ENCODE results near the gene YWHAH. TPM values are rescaled to one million over a fixed set of nuclear protein-coding genes. Genes with fewer than 3 reads are reported as not detected.
A peak's percentile ranks its signal among the peaks of the same experiment; 100 is the strongest.

YWHAH gene
- total RNA-seq, 4 donors from 2014 or later, result 64.2 to 139 (median 77.9) TPM

- no peak for ATAC-seq (ENCODE audit: low FRiP score)
- no peak for DNase-seq (ENCODE audit: low spot score)
- no peak for TF ChIP-seq CTCF (IDR thresholded peaks at IDR 0.05)
Measured at GRCh38 chr22:31938296-31938695, 6.0 kb upstream of the YWHAH start.

- TF ChIP-seq CTCF (IDR thresholded peaks at IDR 0.05), result no peak
- DNase-seq (ENCODE audit: low spot score) (no peak), ATAC-seq (ENCODE audit: low FRiP score) (no peak)
Measured at GRCh38 chr22:31940506-31940905, 3.8 kb upstream of the YWHAH start.

GRCh38 chr22:31942091-31942490, 2.2 kb upstream of the YWHAH start:
- ATAC-seq (ENCODE audit: low FRiP score) (no peak), DNase-seq (ENCODE audit: low spot score) (no peak)
- TF ChIP-seq CTCF (IDR thresholded peaks at IDR 0.05), result no peak

DNA sequence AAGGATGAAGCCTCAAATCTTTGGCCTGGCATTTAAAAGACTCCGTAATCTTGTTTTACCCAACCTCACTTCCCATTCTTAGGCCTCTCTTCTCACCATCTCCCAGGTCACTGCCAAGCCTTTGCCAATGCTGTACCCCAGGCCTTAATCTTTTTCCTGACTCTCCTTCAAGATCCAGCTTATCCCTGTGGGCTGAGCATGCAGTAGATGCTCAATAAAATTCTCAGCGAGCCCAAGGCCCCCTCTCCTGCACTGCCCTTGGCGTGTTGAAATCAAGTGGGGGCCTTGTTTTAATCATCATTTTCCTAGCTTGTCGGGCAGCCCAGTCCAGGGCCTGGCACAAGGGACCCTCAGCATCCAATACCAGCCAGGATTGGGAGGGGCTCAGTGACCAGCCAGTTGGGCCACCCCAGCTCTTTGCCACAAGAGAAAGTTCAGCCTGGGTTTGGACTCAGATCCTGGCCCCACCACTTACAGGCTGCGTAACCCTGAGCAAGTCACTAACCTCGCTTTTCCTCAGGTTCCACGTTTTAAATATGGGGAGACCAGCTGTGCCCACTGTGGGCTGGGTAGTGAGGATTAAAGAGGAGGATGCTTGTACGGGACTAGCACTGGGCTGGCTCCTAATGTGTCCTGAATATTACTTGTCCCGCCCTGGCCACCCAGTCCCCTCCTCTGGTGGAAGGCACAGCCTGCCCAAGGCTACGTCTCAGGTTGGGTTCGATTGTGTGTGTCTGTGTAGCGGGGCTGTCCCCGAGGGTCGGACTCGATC, 943 bp upstream of the YWHAH start:
- no peak for TF ChIP-seq CTCF (IDR thresholded peaks at IDR 0.05)
- DNase-seq (ENCODE audit: low spot score), result no peak
- ATAC-seq (ENCODE audit: low FRiP score), result no peak

GRCh38 chr22:31944700-31945442, 536 bp downstream of the YWHAH start:
- ATAC-seq (ENCODE audit: low FRiP score) (peak; percentile 24), DNase-seq (ENCODE audit: low spot score) (no peak)
- no peak for TF ChIP-seq CTCF (IDR thresholded peaks at IDR 0.05)

DNA sequence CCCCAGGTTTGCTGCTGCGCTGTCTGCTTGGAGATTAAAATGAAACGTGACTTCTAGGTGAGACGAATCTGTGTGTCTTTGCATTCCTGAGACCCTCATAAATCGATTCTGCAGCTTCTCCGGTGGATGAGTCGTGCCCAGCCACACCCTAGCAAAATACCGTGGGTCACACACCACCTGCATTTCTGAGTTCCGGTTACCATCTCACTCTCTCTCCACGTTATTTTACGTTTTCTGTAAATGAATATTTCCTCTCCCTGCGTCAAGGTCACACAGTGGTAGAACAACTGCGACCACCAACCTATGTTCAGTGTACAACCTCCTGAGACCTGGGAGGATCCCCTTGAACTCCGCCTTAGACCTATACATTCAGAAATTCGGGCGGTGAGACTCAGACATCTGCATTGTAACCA, 1.1 kb downstream of the YWHAH start:
- no peak for ATAC-seq (ENCODE audit: low FRiP score)
- no peak for DNase-seq (ENCODE audit: low spot score)
- TF ChIP-seq CTCF (IDR thresholded peaks at IDR 0.05), result no peak

Measured in omental fat pad (tissue), 4 donors.